MG63 (cell line): ENCODE data around the gene ZNF419. TPM values are rescaled to one million over a fixed set of nuclear protein-coding genes. Genes with fewer than 3 reads are reported as not detected.
"Not testable (repeated sequence)": the region's sequence is repeated elsewhere in the genome, so short reads cannot be mapped to it uniquely, and the experiment has no call there.

Experiments
- DNase-seq: peaks from one replicate; pipeline ENCODE4 v3.0.0-alpha.2; 2020
- H3K27me3 ChIP-seq: fragments of 250-450 bp; sonication (Bioruptor Pico); 2 replicates; pipeline ENCODE4 v1.5.1; 2020; ENCODE audit warnings: mild to moderate bottlenecking, moderate library complexity
- H3K36me3 ChIP-seq: fragments of 250-450 bp; sonication (Bioruptor Pico); 2 replicates; pipeline ENCODE4 v1.5.1; 2020; ENCODE audit warnings: mild to moderate bottlenecking, moderate library complexity
- H3K4me3 ChIP-seq: fragments of 250-450 bp; sonication (Bioruptor Pico); 2 replicates; pipeline ENCODE4 v1.5.1; 2020; ENCODE audit warnings: mild to moderate bottlenecking, moderate library complexity
- H3K9me3 ChIP-seq: fragments of 250-450 bp; sonication (Bioruptor Pico); 2 replicates; pipeline ENCODE4 v1.5.1; 2020; ENCODE audit warnings: mild to moderate bottlenecking, moderate library complexity
- total RNA-seq: library from RNA; depleted of rRNA; stranded (reverse); fragments of >200 nt; shearing (Covaris generic); gene quantifications from 2 replicates; pipeline ENCODE4 v1.2.3, GENCODE V29; 2014; ENCODE audit warnings: low replicate concordance; rRNA removed

ZNF419 gene
- total RNA-seq, 1 experiment from 2014 or later: 8.7 TPM

- peaks cover 43% of the 10 kb centered on the region for H3K9me3 ChIP-seq
- no peak overlapping the region for H3K4me3 ChIP-seq
- no peaks in the 10 kb centered on the region for H3K27me3 ChIP-seq
- peaks cover 60% of the 10 kb centered on the region for H3K36me3 ChIP-seq
- DNase-seq: no peak
Observed at GRCh38 chr19:57511484-57511883, 23.9 kb downstream of the ZNF419 start.

GRCh38 chr19:57512845-57513244 lies 25.3 kb downstream of the ZNF419 start:
- DNase-seq: peak; percentile 46
- no peak overlapping the region for H3K4me3 ChIP-seq
- H3K9me3 ChIP-seq: peaks cover 40% of the 10 kb centered on the region
- H3K36me3 ChIP-seq: peaks cover 54% of the 10 kb centered on the region
- no peaks in the 10 kb centered on the region for H3K27me3 ChIP-seq

GRCh38 chr19:57515255-57515654 lies 27.7 kb downstream of the ZNF419 start:
- Histone ChIP-seq H3K4me3 (no peak overlapping the region), H3K27me3 (no peaks in the 10 kb centered on the region), H3K36me3 (peaks cover 37% of the 10 kb centered on the region), H3K9me3 (peaks cover 34% of the 10 kb centered on the region)
- DNase-seq: no peak

GRCh38 chr19:57518021-57518420 lies 30.5 kb downstream of the ZNF419 start:
- DNase-seq, H3K27me3 ChIP-seq, H3K4me3 ChIP-seq: not testable (repeated sequence)
- peaks cover 20% of the 10 kb centered on the region for H3K9me3 ChIP-seq
- H3K36me3 ChIP-seq: peaks cover 35% of the 10 kb centered on the region

- DNase-seq: peak; percentile 96
- peak within 1 kb of the TSS; percentile 79 for H3K4me3 ChIP-seq
- peaks cover 15% of the 10 kb centered on the region for H3K9me3 ChIP-seq
- no peaks in the 10 kb centered on the region for H3K27me3 ChIP-seq
- peaks cover 10% of the 10 kb centered on the region for H3K36me3 ChIP-seq
Observed at GRCh38 chr19:57527136-57527881, 39.8 kb downstream of the ZNF419 start, which contains the start of gene ZNF549. TSS of gene ZNF549 (plus strand) at chr19:57527356. CDS start at chr19:57527574, 218 bp downstream.

- Histone ChIP-seq H3K27me3 (no peaks in the 10 kb centered on the region), H3K4me3 (no peak overlapping the region), H3K36me3 (peaks cover 92% of the 10 kb centered on the region), H3K9me3 (peaks cover 81% of the 10 kb centered on the region)
- DNase-seq: no peak
Observed at GRCh38 chr19:57537953-57538547, 50.5 kb downstream of the ZNF419 start.

Other genes starting within 250 kb of the ZNF419 start
- 7.7 and 12.7 TPM in 2 replicates for gene ZNF805, start 247.1 kb upstream of the ZNF419 start, total RNA-seq
- gene ZNF460, start 207.3 kb upstream of the ZNF419 start, total RNA-seq: 24.9 and 37.9 TPM in 2 replicates
- 7.6 and 10.0 TPM in 2 replicates for gene ZNF543, start 167.3 kb upstream of the ZNF419 start, total RNA-seq
- gene ZNF304, start 136.5 kb upstream of the ZNF419 start, total RNA-seq: 10.6 and 11.9 TPM in 2 replicates
- 13.6 and 42.5 TPM in 2 replicates for gene TRAPPC2B, start 124.2 kb upstream of the ZNF419 start, total RNA-seq
- gene ZNF547, start 124.2 kb upstream of the ZNF419 start, total RNA-seq: 6.5 and 10.6 TPM in 2 replicates
- gene ZNF548, start 97.9 kb upstream of the ZNF419 start, total RNA-seq: 7.7 and 17.8 TPM in 2 replicates
- 7.9 and 15.9 TPM in 2 replicates for gene ZNF17, start 76.6 kb upstream of the ZNF419 start, total RNA-seq
- gene ZNF749, start 52.4 kb upstream of the ZNF419 start, total RNA-seq: 15.6 and 15.9 TPM in 2 replicates
- not detected in 2 replicates for gene VN1R1, start 30.6 kb upstream of the ZNF419 start, total RNA-seq
- 3.3 and 4.7 TPM in 2 replicates for gene ZNF772, start 10.2 kb upstream of the ZNF419 start, total RNA-seq
- gene ZNF773, start 12.2 kb downstream of the ZNF419 start, total RNA-seq: 8.6 and 22.8 TPM in 2 replicates
- gene ZNF549, start 39.6 kb downstream of the ZNF419 start, total RNA-seq: 2.2 and 5.0 TPM in 2 replicates
- gene ZNF550, start 72.1 kb downstream of the ZNF419 start, total RNA-seq: 4.2 and 5.1 TPM in 2 replicates
- 7.7 and 9.1 TPM in 2 replicates for gene ZNF416, start 91.2 kb downstream of the ZNF419 start, total RNA-seq
- not detected in 2 replicates for gene ZIK1, start 96.4 kb downstream of the ZNF419 start, total RNA-seq
- 3.4 and 9.4 TPM in 2 replicates for gene ZNF530, start 112.1 kb downstream of the ZNF419 start, total RNA-seq
- gene ZNF134, start 126.5 kb downstream of the ZNF419 start, total RNA-seq: 5.0 and 14.1 TPM in 2 replicates
- gene ZNF211, start 145.4 kb downstream of the ZNF419 start, total RNA-seq: 2.5 and 4.5 TPM in 2 replicates
- gene ZSCAN4, start 181.2 kb downstream of the ZNF419 start, total RNA-seq: not detected in 2 replicates
- 4.6 and 41.6 TPM in 2 replicates for gene ZNF551, start 194.2 kb downstream of the ZNF419 start, total RNA-seq
- gene ZNF154, start 221.5 kb downstream of the ZNF419 start, total RNA-seq: not detected in 2 replicates
- 1.4 TPM in 1 of 2 replicates, not detected in the other for gene ZNF671, start 239.9 kb downstream of the ZNF419 start, total RNA-seq